ENCODE results near the gene KCNK7. TPM values are rescaled to one million over a fixed set of nuclear protein-coding genes. Genes with fewer than 3 reads are reported as not detected.

Gene KCNK7
- total RNA-seq, 1 experiment from 2014 or later: 0.69 TPM

- no peak overlapping the region for H3K4me3 ChIP-seq (ENCODE audit: low read depth in 2 of 2, low read length in 2 of 2)
- ChIA-PET CTCF (no interaction called here), POLR2A (no interaction called here)
- H3K27ac ChIP-seq (ENCODE audit: low read length): no peak overlapping the region
- in situ Hi-C loops (cut with HindIII; ENCODE audit: low pct_unique_long_range_greater_than_20kb, low sequenced_read_pairs): no loop called here
- peaks cover 17% of the 10 kb centered on the region for H3K4me1 ChIP-seq (ENCODE audit: control insufficient read depth, insufficient read depth, low read length)
- DNase-seq (ENCODE audit: low read depth, low spot score) (no peak), ATAC-seq (no peak)
- intact Hi-C loops (cut with micrococcal nuclease; ENCODE audit: unreplicated experiment): no loop called here
- H3K9me3 ChIP-seq (ENCODE audit: control insufficient read depth, insufficient read depth, low read depth, low read length): no peaks in the 10 kb centered on the region
- peaks cover 3% of the 10 kb centered on the region; the same call in 1 of the 2 replicates for H3K36me3 ChIP-seq (ENCODE audit: control insufficient read depth, insufficient read depth, low read length)
- TF ChIP-seq REST (IDR thresholded peaks at IDR 0.05; ENCODE audit: insufficient read depth in 1 of 2, low read depth in 2 of 2, low read length in 1 of 2): no peak
- no peak for TF ChIP-seq CTCF (IDR thresholded peaks at IDR 0.05)
- TF ChIP-seq POLR2AphosphoS5 (IDR thresholded peaks at IDR 0.05; ENCODE audit: low read depth, low read length): no peak
- H3K27me3 ChIP-seq (ENCODE audit: control insufficient read depth, insufficient read depth, low read length): no peaks in the 10 kb centered on the region
- BruUV-seq (replicated peaks): no TSS peak
Measured at GRCh38 chr11:65584723-65585171, 10.9 kb downstream of the KCNK7 start.

- H3K9me3 ChIP-seq (ENCODE audit: control insufficient read depth, insufficient read depth, low read depth, low read length): no peaks in the 10 kb centered on the region
- DNase-seq (ENCODE audit: low read depth, low spot score): no peak
- peaks cover 3% of the 10 kb centered on the region; the same call in 1 of the 2 replicates for H3K36me3 ChIP-seq (ENCODE audit: control insufficient read depth, insufficient read depth, low read length)
- peaks cover 17% of the 10 kb centered on the region for H3K4me1 ChIP-seq (ENCODE audit: control insufficient read depth, insufficient read depth, low read length)
- no peak overlapping the region for H3K4me3 ChIP-seq (ENCODE audit: low read depth in 2 of 2, low read length in 2 of 2)
- TF ChIP-seq CTCF (IDR thresholded peaks at IDR 0.05) (no peak), SIN3A (IDR thresholded peaks at IDR 0.05; ENCODE audit: borderline replicate concordance, insufficient read depth, low read depth, low read length) (no peak), POLR2AphosphoS5 (IDR thresholded peaks at IDR 0.05; ENCODE audit: low read depth, low read length) (0 out of 2 replicates have a peak, but pooled peaks have one; percentile 10), TCF7L2 (IDR thresholded peaks at IDR 0.05; ENCODE audit: low read depth, low read length) (no peak), REST (IDR thresholded peaks at IDR 0.05; ENCODE audit: insufficient read depth in 1 of 2, low read depth in 2 of 2, low read length in 1 of 2) (no peak)
- BruUV-seq (replicated peaks): no TSS peak
- no peaks in the 10 kb centered on the region for H3K27me3 ChIP-seq (ENCODE audit: control insufficient read depth, insufficient read depth, low read length)
- ATAC-seq: no peak
- in situ Hi-C loops (cut with HindIII; ENCODE audit: low pct_unique_long_range_greater_than_20kb, low sequenced_read_pairs) (no loop called here), intact Hi-C loops (cut with micrococcal nuclease; ENCODE audit: unreplicated experiment) (no loop called here)
- POLR2A ChIA-PET: no interaction called here
- H3K27ac ChIP-seq (ENCODE audit: low read length): no peak overlapping the region
- CTCF ChIA-PET: no interaction called here
Measured at GRCh38 chr11:65584106-65584505, 11.5 kb downstream of the KCNK7 start.

Data from Panc1 (cell line).